ENCODE measurements around the gene CASP8. TPM values are rescaled to one million over a fixed set of nuclear protein-coding genes. Genes with fewer than 3 reads are reported as not detected.
A peak's percentile ranks its signal among the peaks of the same experiment; 100 is the strongest.
"Not testable (repeated sequence)": the region's sequence is repeated elsewhere in the genome, so short reads cannot be mapped to it uniquely, and the experiment has no call there.

CASP8 gene
- total RNA-seq, 1 donor from 2014 or later, result 2.7 TPM

GRCh38 chr2:201263779-201264178, 3.4 kb downstream of the CASP8 start:
- DNase-seq (no peak), ATAC-seq (no peak)
- intact Hi-C loops (cut with micrococcal nuclease), result no loop called here

- peak; percentile 72 for ATAC-seq
- intact Hi-C loops (cut with micrococcal nuclease), result no loop called here
- no peak for DNase-seq
These were observed 4.3 kb downstream of the CASP8 start for GRCh38 chr2:201264472-201265173.

GRCh38 chr2:201266629-201267028, 6.3 kb downstream of the CASP8 start:
- intact Hi-C loops (cut with micrococcal nuclease), result no loop called here
- ATAC-seq (no peak), DNase-seq (no peak)

DNA sequence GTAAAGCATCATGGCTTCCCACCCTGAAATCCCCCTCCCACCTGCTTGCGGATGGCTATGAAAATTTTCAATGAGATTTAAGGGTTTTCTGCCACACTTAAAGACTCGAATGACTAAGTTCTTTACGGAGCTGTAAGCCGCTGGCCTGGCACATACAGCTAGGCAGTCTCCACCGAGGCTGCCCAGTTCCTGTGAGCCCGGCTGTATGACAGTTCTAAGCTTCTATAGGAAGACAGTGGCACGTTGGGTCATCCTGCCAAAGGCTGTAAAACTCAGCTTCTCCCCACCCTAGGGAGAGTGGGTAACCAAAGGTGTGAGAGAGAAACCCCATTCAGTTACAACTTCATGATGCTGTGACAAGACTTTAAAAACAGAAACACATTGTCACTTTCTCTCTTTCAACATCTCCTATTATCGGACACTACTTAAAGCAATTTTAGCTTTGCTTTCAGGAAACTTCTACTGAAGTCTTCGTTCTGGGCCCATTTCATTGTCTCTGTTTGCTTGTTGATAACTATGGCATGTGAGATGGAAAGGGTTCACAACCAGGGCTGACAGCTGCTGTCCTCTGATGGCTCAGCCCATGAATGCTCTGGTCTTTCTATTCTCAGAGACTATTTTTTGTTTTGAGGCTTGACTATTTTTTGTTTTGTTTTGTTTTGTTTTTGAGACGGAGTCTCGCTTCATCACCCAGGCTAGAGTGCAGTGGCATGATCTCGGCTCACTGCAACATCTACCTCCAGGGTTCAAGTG, 7.1 kb downstream of the CASP8 start:
- intact Hi-C loops (cut with micrococcal nuclease), result no loop called here
- DNase-seq, result no peak
- no peak for ATAC-seq

GRCh38 chr2:201269764-201270163, 9.4 kb downstream of the CASP8 start:
- no peak for DNase-seq
- intact Hi-C loops (cut with micrococcal nuclease), result no loop called here
- no peak for ATAC-seq

GRCh38 chr2:201270293-201271001, 10.1 kb downstream of the CASP8 start:
- ATAC-seq, result no peak
- intact Hi-C loops (cut with micrococcal nuclease), result no loop called here
- no peak for DNase-seq

GRCh38 chr2:201271917-201272316, 11.6 kb downstream of the CASP8 start:
- intact Hi-C loops (cut with micrococcal nuclease), result no loop called here
- ATAC-seq, result no peak
- DNase-seq, result no peak

DNA sequence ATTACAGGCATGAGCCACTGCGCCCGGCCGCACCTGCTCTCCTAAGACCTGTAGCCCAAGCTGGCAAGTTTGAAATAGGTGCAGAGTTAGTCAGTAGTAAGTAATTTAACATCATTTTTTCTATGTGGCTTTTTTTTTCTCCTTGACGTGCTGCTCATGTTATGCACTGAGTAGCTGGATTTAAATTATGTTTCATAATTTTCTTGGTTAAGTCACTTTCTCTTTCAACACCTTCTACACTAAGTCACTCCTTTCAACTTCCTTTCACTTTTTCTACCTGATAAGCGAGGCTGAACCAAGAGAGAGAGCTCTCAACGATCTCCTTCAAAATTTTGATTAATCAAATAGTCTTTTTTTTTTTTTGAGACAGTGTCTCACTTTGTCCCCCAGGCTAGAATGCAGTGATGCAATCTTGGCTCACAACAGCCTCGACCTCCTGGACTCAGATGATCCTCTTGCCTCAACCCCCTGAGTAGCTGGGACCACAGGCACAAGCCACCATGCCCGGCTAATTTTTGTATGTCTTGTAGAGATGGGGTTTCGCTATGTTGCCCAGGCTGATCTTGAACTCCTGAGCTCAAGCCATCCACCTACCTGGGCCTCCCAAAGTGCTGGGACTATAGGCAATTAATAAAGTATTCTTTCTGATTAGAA, 13.1 kb downstream of the CASP8 start:
- ATAC-seq (no peak), DNase-seq (no peak)
- intact Hi-C loops (cut with micrococcal nuclease), result no loop called here

- intact Hi-C loops (cut with micrococcal nuclease), result no loop called here
- DNase-seq (no peak), ATAC-seq (no peak)
These were observed 14.7 kb downstream of the CASP8 start for GRCh38 chr2:201275069-201275468.

GRCh38 chr2:201275990-201276389, 15.7 kb downstream of the CASP8 start:
- ATAC-seq, result no peak
- intact Hi-C loops (cut with micrococcal nuclease), result no loop called here
- DNase-seq, result no peak

- DNase-seq (no peak), ATAC-seq (no peak)
- intact Hi-C loops (cut with micrococcal nuclease), result no loop called here
These were observed 16.2 kb downstream of the CASP8 start for GRCh38 chr2:201276511-201276910.

DNA sequence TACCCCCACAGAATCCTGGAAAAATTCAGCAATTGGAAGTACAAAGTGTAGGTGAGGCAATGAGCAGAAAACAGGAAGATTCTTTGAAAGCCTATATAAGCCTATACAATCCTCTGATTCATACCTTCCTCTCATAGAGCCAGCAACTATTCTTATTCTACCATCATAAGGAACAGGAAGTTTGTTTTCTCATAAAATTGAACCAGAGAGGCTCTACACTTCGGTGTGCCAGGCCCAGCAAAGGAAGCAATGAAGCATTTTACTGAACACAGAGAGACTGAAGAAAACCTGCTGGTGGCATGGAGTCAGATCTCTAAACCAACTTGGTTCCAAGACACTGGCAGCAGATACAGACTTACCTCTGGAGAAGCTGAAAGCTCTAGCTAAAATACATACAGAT, 18.7 kb downstream of the CASP8 start:
- intact Hi-C loops (cut with micrococcal nuclease), result no loop called here
- no peak for DNase-seq
- ATAC-seq, result no peak

GRCh38 chr2:201280191-201281040, 20.1 kb downstream of the CASP8 start:
- no peak for DNase-seq
- intact Hi-C loops (cut with micrococcal nuclease), result no loop called here
- no peak for ATAC-seq

DNA sequence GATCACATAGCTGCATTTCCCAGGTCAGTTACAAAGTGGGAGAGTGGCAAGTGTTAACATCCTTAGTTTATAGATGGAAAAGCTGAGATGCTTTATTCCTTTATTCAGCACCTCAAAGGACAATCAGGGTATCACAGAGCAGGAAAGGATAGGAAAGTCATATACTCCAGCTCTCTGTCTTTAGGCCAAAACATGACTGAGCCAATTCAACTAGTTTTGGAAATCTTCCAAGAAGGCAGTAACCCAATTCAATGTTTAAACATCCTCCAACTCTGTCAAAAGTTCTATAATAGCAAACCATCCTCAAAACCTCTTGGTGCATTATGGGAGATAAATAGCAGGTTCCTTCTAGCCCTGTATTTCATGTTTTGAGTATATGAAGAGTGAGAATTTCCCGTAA, 25.2 kb downstream of the CASP8 start:
- intact Hi-C loops (cut with micrococcal nuclease), result no loop called here
- ATAC-seq, result no peak
- DNase-seq, result no peak

DNA sequence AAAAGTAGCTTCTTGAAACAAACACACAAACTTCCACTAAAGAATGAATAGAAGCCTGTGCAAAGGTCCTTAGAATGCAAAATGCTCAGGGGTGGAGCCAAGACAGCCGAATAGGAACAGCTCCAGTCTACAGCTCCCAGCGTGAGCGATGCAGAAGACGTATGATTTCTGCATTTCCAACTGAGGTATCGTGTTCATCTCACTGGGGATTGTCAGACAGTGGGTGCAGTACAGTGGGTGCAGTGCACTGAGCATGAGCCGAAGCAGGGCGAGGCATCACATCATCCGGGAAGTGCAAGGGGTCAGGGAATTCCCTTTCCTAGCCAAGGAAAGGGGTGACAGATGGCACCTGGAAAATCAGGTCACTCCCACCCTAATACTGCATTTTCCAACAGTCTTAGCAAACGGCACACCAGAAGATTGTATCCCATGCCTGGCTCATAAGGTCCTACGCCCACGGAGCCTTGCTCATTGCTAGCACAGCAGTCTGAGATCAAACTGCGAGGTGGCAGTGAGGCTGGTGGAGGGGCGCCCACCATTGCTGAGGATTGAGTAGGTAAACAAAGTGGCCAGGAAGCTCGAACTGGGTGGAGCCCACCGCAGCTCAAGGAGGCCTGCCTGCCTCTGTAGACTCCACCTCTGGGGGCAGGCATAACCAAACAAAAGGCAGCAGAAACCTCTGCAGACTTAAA, 30.3 kb downstream of the CASP8 start:
- intact Hi-C loops (cut with micrococcal nuclease), result not testable (repeated sequence)

GRCh38 chr2:201298462-201299052, 38.2 kb downstream of the CASP8 start:
- ATAC-seq (no peak), DNase-seq (no peak)
- intact Hi-C loops (cut with micrococcal nuclease), result no loop called here

More for the DNA sequence above, 30.3 kb downstream of the CASP8 start:
- ATAC-seq, DNase-seq: not testable (repeated sequence)

GRCh38 chr2:201299929-201300328, 39.6 kb downstream of the CASP8 start:
- DNase-seq; intact Hi-C loops (cut with micrococcal nuclease); ATAC-seq: not testable (repeated sequence)

GRCh38 chr2:201307876-201308275, 47.5 kb downstream of the CASP8 start:
- ATAC-seq, result no peak
- intact Hi-C loops (cut with micrococcal nuclease), result no loop called here

More at GRCh38 chr2:201307876-201308275, 47.5 kb downstream of the CASP8 start:
- no peak for DNase-seq

Measured in left ventricle myocardium superior (tissue), 1 donor.